Epithelial cell of esophagus (primary cell): ENCODE data around the gene DCAF10.
A peak's percentile ranks its signal among the peaks of the same experiment; 100 is the strongest.

Source experiments
- DNase-seq: peaks from one replicate; pipeline ENCODE4 v3.0.0; 2010; ENCODE audit warnings: low read depth
- H3K4me3 ChIP-seq: 2 replicates; pipeline ENCODE4 v1.5.1; 2011; ENCODE audit warnings: mild to moderate bottlenecking, low read length, control low read depth
- CTCF ChIP-seq: IDR thresholded peaks from 2 replicates; pipeline ENCODE4 v1.5.1; 2011; ENCODE audit warnings: low read depth, mild to moderate bottlenecking, low read length, control low read depth, inconsistent platforms; ENCODE audit not compliant: insufficient read depth; ENCODE audit errors: missing control alignments

The DCAF10 gene

GRCh38 chr9:37910271-37910670 lies 109.7 kb downstream of the DCAF10 start:
- H3K4me3 ChIP-seq = no peak overlapping the region
- no peak for TF ChIP-seq CTCF
- DNase-seq = no peak

GRCh38 chr9:37911271-37911681 lies 110.7 kb downstream of the DCAF10 start:
- no peak for TF ChIP-seq CTCF
- H3K4me3 ChIP-seq = no peak overlapping the region
- DNase-seq = no peak

- peak; percentile 81 for DNase-seq
- no peak overlapping the region for H3K4me3 ChIP-seq
- TF ChIP-seq CTCF = peak; percentile 98
These were observed 113.0 kb downstream of the DCAF10 start for GRCh38 chr9:37913480-37914153.

DNA sequence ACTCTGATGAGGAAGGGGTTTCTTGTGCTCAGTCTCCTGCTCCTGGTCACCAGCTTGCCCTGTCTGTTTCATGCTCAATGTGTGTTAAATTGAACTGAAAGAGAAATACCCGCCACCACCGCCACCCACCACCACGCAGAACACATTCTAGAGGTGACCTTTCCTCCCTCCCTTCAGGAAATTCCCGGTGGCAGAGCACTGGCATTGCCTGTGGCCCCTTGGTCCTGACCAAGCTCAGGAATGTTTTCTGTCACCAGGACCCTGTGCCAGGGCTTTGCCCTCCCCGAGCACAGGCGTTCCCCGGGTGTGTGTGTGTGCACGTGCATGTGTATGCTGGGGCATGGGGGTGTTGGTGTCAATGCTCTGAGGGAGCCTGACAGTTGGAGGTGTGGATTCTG lies 113.6 kb downstream of the DCAF10 start:
- H3K4me3 ChIP-seq = no peak overlapping the region
- no peak for DNase-seq
- no peak for TF ChIP-seq CTCF

DNA sequence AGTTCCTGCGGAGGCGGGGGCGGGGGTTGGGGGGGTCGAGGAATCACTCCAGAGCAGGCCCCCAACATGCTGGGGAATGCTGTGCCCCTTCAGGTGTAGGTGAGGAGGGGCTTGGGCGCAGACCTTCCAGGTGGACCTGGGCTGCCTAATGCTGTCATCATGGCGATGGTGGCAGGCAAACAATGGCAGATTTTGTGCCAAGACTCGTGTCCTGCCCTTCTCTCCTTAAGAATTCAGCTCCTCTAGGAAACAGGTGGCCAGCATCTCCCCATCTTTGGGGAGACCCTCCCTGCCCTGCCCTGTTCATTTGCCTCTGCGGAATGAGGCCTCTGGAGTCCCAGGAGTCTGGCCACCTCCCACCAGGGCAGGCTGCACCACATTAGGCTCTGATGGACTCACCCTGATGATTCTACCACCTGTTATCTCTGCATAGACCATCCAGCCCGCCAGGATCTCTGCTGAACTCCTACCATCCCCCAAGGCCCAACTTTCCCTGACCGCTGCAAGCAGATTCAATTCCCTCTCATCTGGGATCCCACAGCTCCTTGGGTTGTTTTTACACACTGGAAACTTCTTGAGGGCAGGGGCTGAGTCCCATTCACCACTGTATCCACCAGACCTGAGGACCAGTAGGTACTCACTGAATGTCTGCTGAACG lies 114.2 kb downstream of the DCAF10 start:
- no peak for TF ChIP-seq CTCF
- DNase-seq = no peak
- no peak overlapping the region for H3K4me3 ChIP-seq

GRCh38 chr9:37915911-37916470 lies 115.4 kb downstream of the DCAF10 start:
- DNase-seq = no peak
- no peak for TF ChIP-seq CTCF
- H3K4me3 ChIP-seq = no peak overlapping the region
